HCT116 (cell line): ENCODE results near the gene CREBL2.
"Not testable (repeated sequence)": the region's sequence is repeated elsewhere in the genome, so short reads cannot be mapped to it uniquely, and the experiment has no call there.

ENCODE experiments used
- CTCF ChIP-seq, 3 experiments: fragments of 200-600 bp in 1 of 3; sonication (generic) in 1 of 3; IDR thresholded peaks in 2 of 3; conservative IDR thresholded peaks in 1 of 3; 2 replicates each; pipeline ENCODE4 v1.5.1; 2012 to 2017; ENCODE audit warnings: low read depth in 2 of 3, low read length in 2 of 3, antibody characterized with exemption in 1 of 3, borderline replicate concordance in 1 of 3, control low read depth in 1 of 3, mild to moderate bottlenecking in 1 of 3, mixed read lengths in 1 of 3, mixed run types in 1 of 3, moderate library complexity in 1 of 3; ENCODE audit not compliant: insufficient read depth in 1 of 3
- MAX ChIP-seq: IDR thresholded peaks from 2 replicates; pipeline ENCODE4 v1.6.1; 2012
- POLR2A ChIP-seq: IDR thresholded peaks from 2 replicates; pipeline ENCODE4 v1.7.0; 2011; ENCODE audit warnings: borderline replicate concordance; ENCODE audit not compliant: insufficient read depth, insufficient read length; ENCODE audit errors: extremely low read depth
- REST ChIP-seq: IDR thresholded peaks from 2 replicates; pipeline ENCODE4 v1.6.1; 2012; ENCODE audit warnings: low read depth

- TF ChIP-seq CTCF (IDR thresholded peaks at IDR 0.05 in 2 of 3, conservative IDR thresholded peaks at IDR 0.05 in 1 of 3; ENCODE audit: borderline replicate concordance in 1 of 3, insufficient read depth in 1 of 3, low read depth in 2 of 3, low read length in 2 of 3); POLR2A; MAX; REST: not testable (repeated sequence)
Measured at GRCh38 chr12:12596598-12596997, 15.1 kb upstream of the CREBL2 start.
